GM18526 (cell line): ENCODE measurements around the gene KBTBD13.

ENCODE experiments used
- POLR2A ChIP-seq: IDR thresholded peaks from 3 replicates; pipeline ENCODE4 v1.6.1; 2011; ENCODE audit not compliant: insufficient read length; ENCODE audit errors: extremely low read depth

The KBTBD13 gene

GRCh38 chr15:65105038-65105437 lies 28.5 kb downstream of the KBTBD13 start:
- TF ChIP-seq POLR2A, result no peak

DNA sequence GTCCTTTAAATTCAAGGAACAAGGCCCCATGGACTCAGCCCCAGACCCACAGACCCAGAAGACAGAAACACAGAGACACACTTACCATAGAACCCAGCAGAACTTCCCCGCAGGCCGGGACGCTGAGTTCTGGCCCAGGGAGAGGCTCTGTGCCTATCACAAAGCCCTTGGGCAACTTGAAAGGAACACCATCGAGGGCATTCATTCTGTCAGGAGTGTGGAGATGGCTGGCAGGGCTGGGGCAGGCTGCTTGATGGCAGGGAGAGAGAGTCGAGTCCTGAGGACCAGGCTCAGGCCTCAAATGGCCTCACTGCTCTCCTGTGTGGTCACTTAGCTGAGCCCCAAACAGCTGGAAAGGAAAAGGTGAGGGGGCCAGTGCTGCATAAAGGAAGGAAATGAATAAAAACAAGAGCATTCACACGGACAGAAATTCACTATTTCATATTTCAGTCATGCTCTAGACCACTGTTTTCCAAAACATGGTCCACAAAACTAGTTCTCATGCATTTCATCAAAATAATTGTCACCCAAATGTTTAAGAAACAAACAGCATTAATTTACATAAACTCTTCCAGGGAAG lies 29.6 kb downstream of the KBTBD13 start:
- no peak for TF ChIP-seq POLR2A

GRCh38 chr15:65110676-65111292 lies 34.2 kb downstream of the KBTBD13 start:
- no peak for TF ChIP-seq POLR2A

GRCh38 chr15:65115086-65115485 lies 38.5 kb downstream of the KBTBD13 start, which contains the start of gene UBAP1L:
TSS of gene UBAP1L (minus strand) at chr15:65115200. CDS start at chr15:65106215, 8,985 bp downstream.
- no peak for TF ChIP-seq POLR2A

DNA sequence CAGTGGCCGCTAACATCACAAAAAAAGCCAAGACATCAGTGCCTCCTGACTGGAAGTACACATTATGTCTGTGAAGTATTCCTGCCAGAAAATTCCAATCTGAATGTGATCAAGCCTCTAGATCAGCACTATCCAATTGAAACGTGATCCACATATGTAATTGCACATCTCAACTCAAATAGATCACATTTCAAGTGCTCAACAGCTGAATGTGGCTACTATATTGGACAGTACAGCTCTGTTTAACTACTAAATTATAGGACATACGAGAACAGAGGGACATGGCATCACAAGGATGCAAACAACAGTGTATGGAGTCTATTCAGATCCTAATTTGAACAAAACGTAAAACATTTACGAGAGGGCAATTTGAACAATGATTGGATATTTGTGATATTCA lies 39.0 kb downstream of the KBTBD13 start:
- no peak for TF ChIP-seq POLR2A
